ENCODE measurements around the gene VPS52.
A peak's percentile ranks its signal among the peaks of the same experiment; 100 is the strongest.
"Not testable (repeated sequence)": the region's sequence is repeated elsewhere in the genome, so short reads cannot be mapped to it uniquely, and the experiment has no call there.

VPS52 gene

DNA sequence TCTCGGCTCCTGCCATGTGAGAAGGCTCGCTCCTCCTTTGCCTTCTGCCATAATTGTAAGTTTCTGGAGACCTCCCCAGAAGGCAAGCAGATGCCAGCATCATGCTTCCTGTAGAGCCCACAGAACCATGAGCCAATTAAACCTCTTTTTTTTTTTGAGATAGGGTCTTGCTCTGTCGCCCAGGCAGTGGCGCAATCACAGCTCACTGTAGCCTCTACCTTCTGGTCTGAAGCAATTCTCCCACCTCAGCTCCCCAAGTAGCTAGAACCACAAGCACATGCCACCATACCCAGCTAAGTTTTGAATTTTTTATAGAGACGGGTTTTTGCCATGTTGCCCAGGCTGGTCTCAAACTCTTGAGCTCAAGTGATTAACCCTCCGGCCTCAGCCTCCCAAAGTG is 34.8 kb downstream of the VPS52 start:
- Mint-ChIP-seq H3K4me3 (no peak overlapping the region), H3K27me3 (peaks cover 49% of the 10 kb centered on the region), H3K27ac (no peak overlapping the region), H3K9me3 (no peaks in the 10 kb centered on the region), H3K36me3 (ENCODE audit: low read depth) (no peaks in the 10 kb centered on the region), H3K4me1 (ENCODE audit: low read depth) (peaks cover 9% of the 10 kb centered on the region)
- intact Hi-C loops (cut with micrococcal nuclease) = no loop called here

DNA sequence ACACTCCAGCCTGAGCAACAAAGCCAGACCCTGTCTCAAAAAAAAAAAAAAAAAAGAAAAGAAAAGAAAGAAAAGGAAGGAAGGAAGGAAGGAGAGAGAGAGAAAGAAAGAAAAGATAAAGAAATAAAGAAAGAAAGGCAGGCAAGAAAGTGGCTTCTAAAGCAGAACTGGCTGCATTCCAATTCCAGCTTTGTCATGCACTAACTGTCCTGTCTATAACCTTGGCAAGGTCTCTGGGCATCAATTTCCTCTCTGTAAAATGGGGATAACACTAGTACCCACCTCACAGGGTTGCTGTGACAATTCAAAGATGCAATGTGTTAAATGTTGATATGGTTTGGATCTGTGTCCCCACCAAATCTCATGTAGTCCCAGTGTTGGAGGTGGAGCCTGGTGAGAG is 35.3 kb downstream of the VPS52 start:
- intact Hi-C loops (cut with micrococcal nuclease) = no loop called here
- Mint-ChIP-seq H3K27me3 (peaks cover 53% of the 10 kb centered on the region), H3K9me3 (no peaks in the 10 kb centered on the region), H3K4me3 (no peak overlapping the region), H3K27ac (no peak overlapping the region), H3K4me1 (ENCODE audit: low read depth) (peaks cover 6% of the 10 kb centered on the region), H3K36me3 (ENCODE audit: low read depth) (no peaks in the 10 kb centered on the region)

DNA sequence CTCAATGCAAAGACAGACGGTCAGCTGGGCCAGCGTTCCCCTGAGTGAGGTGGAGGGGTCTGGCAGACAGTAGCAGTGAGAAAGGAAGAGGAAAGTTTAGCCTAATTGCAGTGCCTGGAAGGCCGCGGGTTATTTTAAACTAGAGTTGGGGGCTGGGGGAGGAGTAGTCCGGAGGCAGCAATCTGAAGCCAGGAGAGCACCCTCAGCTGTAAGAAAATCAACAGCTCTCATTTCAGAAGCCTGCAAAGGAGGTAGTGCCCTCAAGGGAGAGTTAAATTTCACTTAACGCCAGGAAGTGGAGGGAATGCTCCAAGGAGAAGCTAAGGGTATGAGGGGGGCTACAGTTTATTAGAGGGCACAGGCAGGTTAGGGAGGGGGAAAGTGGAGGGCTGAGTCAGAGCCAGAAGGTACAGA is 36.4 kb downstream of the VPS52 start:
- no peaks in the 10 kb centered on the region for H3K36me3 Mint-ChIP-seq (ENCODE audit: low read depth)
- no peak overlapping the region for H3K27ac Mint-ChIP-seq
- intact Hi-C loops (cut with micrococcal nuclease) = no loop called here
- H3K4me3 Mint-ChIP-seq = no peak overlapping the region
- peaks cover 55% of the 10 kb centered on the region for H3K27me3 Mint-ChIP-seq
- H3K9me3 Mint-ChIP-seq = no peaks in the 10 kb centered on the region
- H3K4me1 Mint-ChIP-seq (ENCODE audit: low read depth) = peaks cover under 1% of the 10 kb centered on the region

DNA sequence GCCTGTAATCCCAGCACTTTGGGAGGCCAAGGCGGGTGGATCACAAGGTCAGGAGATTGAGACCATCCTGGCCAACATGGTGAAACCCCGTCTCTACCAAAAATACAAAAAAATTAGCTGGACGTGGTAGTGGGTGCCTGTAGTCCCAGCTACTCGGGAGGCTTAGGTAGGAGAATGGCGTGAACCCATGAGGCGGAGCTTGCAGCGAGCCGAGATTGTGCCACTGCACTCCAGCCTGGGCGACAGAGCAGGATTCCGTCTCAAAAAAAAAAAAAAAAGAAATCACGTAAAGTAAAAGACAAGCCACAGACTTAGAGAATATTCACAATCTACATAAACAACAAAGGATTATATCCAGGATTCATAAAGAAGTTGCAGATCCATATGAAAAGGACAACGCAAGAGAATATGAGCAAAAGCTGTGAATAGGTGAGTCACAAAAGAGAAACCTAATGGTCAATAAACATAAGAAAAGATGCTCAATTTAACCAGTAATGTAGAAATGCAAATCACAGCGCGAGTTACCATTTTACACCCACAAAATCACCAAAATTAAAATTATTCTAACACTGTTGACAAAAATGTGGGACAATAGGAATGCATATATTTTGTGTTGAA is 45.1 kb downstream of the VPS52 start:
- H3K27me3 Mint-ChIP-seq = peaks cover 58% of the 10 kb centered on the region
- H3K36me3 Mint-ChIP-seq (ENCODE audit: low read depth); intact Hi-C loops (cut with micrococcal nuclease); H3K4me3 Mint-ChIP-seq; H3K9me3 Mint-ChIP-seq; H3K27ac Mint-ChIP-seq; H3K4me1 Mint-ChIP-seq (ENCODE audit: low read depth): not testable (repeated sequence)

DNA sequence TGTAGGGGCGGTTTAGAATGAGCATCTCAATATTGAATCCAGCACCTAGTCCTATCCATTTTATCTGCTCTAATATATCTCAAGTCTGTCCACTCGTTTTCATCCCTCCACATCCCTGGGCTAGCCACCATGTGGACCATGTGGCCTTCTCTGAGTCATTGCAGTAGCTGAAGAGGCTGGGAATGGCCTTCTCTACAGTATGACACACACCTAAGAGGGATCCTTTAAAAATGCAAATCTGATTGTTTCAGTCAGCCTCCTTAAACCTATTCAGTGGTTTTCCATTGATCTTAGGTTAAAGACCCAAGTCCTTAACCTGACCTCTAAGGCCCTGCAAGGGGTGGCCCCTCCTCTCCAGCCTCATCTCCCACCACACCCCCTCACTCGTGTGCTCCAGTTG is 54.0 kb downstream of the VPS52 start:
- Mint-ChIP-seq H3K27ac (no peak overlapping the region), H3K36me3 (ENCODE audit: low read depth) (peaks cover 1% of the 10 kb centered on the region), H3K9me3 (no peaks in the 10 kb centered on the region), H3K27me3 (peaks cover 65% of the 10 kb centered on the region), H3K4me3 (no peak overlapping the region), H3K4me1 (ENCODE audit: low read depth) (peaks cover 23% of the 10 kb centered on the region)
- intact Hi-C loops (cut with micrococcal nuclease) = no loop called here

DNA sequence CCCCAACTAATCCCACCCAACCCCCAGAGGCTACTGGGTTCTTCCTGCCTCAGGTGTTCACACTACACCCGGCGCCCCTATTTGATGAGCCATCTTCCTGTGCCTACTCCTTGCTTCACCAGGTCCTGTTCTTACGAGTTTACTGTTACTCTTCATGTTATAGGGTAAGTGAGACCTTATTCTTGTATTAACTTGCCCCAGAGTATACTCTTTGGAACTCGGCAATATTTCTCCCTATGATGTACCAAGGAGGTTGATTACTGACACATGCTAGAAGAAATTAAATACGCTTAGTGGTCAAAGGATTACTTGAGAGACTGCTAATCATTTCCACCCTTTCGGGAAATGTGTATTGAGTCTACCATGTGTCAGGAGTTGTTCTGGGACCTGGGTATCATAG is 54.4 kb downstream of the VPS52 start:
- Mint-ChIP-seq H3K36me3 (ENCODE audit: low read depth) (peaks cover 6% of the 10 kb centered on the region), H3K4me1 (ENCODE audit: low read depth) (peaks cover 27% of the 10 kb centered on the region), H3K27me3 (peaks cover 66% of the 10 kb centered on the region), H3K9me3 (no peaks in the 10 kb centered on the region), H3K4me3 (no peak overlapping the region), H3K27ac (no peak overlapping the region)
- intact Hi-C loops (cut with micrococcal nuclease) = no loop called here

DNA sequence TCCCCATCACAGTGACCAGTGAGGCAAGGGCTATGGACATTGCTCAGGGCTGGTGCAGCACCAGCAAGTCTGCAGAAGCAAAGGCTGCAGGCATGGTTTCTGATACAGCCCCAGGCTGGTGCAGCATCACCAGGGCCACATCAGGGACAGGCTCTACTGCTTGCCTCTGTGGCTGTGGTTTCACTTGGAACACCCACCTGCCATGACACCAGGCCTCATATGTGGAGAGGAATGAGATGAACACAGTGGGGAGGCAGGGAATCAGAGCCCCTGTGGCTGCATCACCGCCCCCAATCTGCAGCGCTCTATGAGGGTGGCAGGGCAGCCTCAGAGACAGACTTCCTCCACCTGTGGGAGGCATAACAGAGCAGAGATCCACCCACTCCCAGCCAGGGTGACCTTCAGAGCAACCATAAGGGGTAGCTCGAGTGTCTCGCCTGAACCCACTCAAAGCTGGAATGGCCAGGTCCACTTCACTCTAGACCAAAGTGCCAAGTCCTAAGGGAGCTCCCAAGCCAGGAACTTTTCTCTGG is 55.5 kb downstream of the VPS52 start:
- intact Hi-C loops (cut with micrococcal nuclease) = no loop called here
- peaks cover 32% of the 10 kb centered on the region for H3K4me1 Mint-ChIP-seq (ENCODE audit: low read depth)
- H3K9me3 Mint-ChIP-seq = no peaks in the 10 kb centered on the region
- H3K27me3 Mint-ChIP-seq = peaks cover 64% of the 10 kb centered on the region
- H3K4me3 Mint-ChIP-seq = no peak overlapping the region
- H3K36me3 Mint-ChIP-seq (ENCODE audit: low read depth) = peaks cover 16% of the 10 kb centered on the region
- no peak overlapping the region for H3K27ac Mint-ChIP-seq

DNA sequence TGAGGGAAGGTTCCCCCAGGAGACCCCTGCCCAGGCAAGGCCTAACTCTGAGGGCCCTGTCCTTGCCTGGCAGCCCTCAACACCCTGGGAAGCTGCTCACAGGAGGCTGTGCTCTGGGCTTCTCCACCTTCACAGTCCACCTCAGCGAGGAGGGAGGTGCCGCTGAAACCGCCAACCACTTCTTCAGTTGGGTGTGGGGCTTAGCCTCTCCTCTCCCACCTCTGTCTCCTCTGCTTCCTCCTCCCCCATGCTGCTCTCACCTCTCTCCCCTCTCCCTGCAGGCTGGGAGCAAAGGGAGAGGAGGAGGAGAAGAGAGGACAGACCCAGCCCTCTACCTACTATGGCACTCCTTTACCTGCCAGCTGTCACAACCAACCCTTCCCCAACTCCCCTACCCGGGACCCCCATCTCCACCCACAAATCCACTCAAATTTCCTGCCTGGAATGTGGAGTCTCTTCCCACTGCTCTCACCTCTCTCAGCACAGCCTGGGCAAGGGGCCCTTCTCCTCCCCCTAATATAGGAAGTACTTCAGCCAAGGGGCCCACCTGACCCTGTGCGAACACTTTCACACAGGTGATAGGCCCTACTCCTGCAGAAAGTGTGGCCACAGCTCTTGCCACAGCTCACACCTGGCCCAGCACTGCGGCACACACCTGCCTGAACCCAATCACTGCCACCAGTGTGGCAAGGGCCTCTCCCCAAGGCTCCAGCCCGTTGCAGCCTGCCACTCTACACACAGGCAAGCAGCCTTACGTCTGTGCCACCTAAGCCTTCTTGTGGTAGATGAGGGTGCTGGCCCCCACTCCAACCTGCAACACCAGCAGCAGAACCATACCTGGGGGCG is 56.2 kb downstream of the VPS52 start:
- Mint-ChIP-seq H3K27ac (no peak overlapping the region), H3K27me3 (peaks cover 61% of the 10 kb centered on the region), H3K36me3 (ENCODE audit: low read depth) (peaks cover 23% of the 10 kb centered on the region), H3K4me1 (ENCODE audit: low read depth) (peaks cover 32% of the 10 kb centered on the region), H3K4me3 (no peak overlapping the region), H3K9me3 (no peaks in the 10 kb centered on the region)
- intact Hi-C loops (cut with micrococcal nuclease) = no loop called here

DNA sequence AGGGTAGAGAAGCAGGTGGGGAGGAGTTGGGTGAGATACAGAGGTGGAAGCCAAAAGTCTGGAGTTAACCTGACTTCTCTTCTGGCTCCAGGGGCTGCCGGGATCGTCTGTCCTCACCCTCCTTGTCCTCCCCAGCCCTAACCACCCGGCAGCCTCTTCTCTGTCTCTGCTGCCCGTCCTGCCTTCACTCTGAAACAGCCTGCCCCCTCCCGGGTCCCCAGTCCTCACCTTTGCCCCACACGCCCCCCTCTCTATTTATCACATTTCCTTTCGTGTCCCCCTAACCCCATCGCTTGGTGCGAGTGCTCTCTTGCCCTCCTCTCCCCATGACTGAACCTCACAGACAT is 57.7 kb downstream of the VPS52 start:
- peak overlapping the region; percentile 77 for H3K4me3 Mint-ChIP-seq
- H3K4me1 Mint-ChIP-seq (ENCODE audit: low read depth) = peaks cover 47% of the 10 kb centered on the region
- H3K27ac Mint-ChIP-seq = peak overlapping the region; percentile 65

DNA sequence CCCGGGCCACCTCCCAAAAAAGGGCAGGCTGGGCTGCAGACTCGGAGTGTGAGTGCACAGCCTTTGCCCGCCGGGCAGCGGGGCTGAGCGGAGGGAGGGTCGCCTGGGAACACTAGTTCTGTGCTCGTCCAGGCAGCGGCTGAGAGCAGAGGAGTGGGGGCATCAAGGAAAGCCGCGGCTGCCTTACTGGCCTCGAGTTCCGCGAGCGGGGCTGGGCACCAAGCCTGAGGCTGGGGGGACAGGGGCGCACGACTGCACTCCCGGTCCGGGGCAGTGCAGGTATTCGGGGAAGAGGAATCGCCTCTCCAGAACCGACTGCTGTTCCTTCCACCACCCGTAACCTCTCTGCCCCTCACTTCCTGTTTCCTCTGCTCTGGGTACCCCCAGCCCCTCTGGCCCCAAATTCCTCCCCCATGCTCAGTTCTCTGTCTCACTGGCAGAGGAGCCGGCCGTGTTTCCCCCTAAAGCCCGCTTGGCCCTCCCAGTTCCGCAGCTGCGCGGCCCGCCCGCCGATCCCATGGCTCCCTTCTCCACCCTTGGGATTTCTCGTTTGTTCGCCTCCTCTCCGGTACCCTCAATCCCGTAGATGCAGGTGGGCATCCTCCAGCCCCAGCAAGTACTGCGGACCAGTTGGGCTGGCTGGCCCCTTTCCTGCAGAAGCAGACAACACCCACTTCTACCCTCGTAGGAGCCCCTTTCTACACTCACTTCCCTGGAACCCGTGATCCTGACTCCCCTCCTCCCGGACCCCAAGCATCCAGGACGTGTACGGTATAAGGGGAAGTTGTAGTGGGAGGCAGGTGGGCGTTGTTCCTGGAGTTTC is 58.3 kb downstream of the VPS52 start:
- peak overlapping the region; percentile 77 for H3K4me3 Mint-ChIP-seq
- H3K27ac Mint-ChIP-seq = peak overlapping the region; percentile 65
- peaks cover 54% of the 10 kb centered on the region for H3K27me3 Mint-ChIP-seq
- no peaks in the 10 kb centered on the region for H3K9me3 Mint-ChIP-seq
- H3K36me3 Mint-ChIP-seq (ENCODE audit: low read depth) = peaks cover 44% of the 10 kb centered on the region
- intact Hi-C loops (cut with micrococcal nuclease) = no loop called here
- H3K4me1 Mint-ChIP-seq (ENCODE audit: low read depth) = peaks cover 47% of the 10 kb centered on the region

More for the DNA sequence above, 57.7 kb downstream of the VPS52 start:
- Mint-ChIP-seq H3K9me3 (no peaks in the 10 kb centered on the region), H3K27me3 (peaks cover 55% of the 10 kb centered on the region), H3K36me3 (ENCODE audit: low read depth) (peaks cover 38% of the 10 kb centered on the region)
- intact Hi-C loops (cut with micrococcal nuclease) = no loop called here

DNA sequence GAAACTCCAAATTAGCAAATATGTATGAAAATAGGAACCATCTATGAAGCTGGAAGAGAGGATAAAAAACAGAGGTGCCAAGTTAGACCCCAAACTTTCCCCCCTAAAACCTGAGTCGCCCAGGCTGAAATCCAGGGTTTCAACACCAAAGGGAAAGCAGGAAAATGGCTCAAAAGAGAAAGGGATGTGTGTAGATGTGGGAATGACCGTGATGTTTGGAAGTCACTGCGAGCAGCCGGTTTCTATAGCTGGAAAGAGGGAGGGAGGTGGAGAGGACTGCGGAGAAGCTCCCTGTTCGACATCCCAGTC is 58.9 kb downstream of the VPS52 start:
- Mint-ChIP-seq H3K4me3 (peak overlapping the region; percentile 77), H3K4me1 (ENCODE audit: low read depth) (peaks cover 47% of the 10 kb centered on the region), H3K27me3 (peaks cover 50% of the 10 kb centered on the region), H3K36me3 (ENCODE audit: low read depth) (peaks cover 50% of the 10 kb centered on the region), H3K9me3 (no peaks in the 10 kb centered on the region), H3K27ac (peak overlapping the region; percentile 65)
- intact Hi-C loops (cut with micrococcal nuclease) = no loop called here

DNA sequence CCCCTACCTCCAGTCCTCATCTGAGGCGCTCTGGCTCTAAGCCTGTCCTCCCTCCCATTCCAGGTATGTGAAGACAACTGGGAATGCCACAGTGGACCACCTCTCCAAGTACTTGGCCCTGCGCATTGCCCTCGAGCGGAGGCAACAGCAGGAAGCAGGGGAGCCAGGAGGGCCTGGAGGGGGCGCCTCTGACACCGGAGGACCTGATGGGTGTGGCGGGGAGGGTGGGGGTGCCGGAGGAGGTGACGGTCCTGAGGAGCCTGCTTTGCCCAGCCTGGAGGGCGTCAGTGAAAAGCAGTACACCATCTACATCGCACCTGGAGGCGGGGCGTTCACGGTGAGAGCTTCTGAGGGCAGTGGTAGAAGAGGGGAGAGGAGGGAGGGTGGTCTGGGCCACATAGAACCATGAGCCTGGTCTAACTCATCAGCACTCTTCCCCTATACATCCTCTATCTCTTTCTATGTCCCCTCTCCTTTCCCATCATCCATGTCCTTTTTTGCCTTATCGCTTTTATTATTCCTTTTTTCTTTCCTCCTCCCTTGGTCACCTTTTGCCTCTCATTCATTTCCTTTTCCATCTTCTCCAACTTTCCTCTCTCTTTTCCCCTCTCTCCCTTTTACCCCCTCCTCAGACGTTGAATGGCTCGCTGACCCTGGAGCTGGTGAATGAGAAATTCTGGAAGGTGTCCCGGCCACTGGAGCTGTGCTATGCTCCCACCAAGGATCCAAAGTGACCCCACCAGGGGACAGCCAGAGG is 59.8 kb downstream of the VPS52 start:
- no peaks in the 10 kb centered on the region for H3K9me3 Mint-ChIP-seq
- no peak overlapping the region for H3K27ac Mint-ChIP-seq
- H3K4me1 Mint-ChIP-seq (ENCODE audit: low read depth) = peaks cover 53% of the 10 kb centered on the region
- H3K36me3 Mint-ChIP-seq (ENCODE audit: low read depth) = peaks cover 53% of the 10 kb centered on the region
- H3K27me3 Mint-ChIP-seq = peaks cover 51% of the 10 kb centered on the region
- intact Hi-C loops (cut with micrococcal nuclease) = no loop called here
- H3K4me3 Mint-ChIP-seq = no peak overlapping the region

DNA sequence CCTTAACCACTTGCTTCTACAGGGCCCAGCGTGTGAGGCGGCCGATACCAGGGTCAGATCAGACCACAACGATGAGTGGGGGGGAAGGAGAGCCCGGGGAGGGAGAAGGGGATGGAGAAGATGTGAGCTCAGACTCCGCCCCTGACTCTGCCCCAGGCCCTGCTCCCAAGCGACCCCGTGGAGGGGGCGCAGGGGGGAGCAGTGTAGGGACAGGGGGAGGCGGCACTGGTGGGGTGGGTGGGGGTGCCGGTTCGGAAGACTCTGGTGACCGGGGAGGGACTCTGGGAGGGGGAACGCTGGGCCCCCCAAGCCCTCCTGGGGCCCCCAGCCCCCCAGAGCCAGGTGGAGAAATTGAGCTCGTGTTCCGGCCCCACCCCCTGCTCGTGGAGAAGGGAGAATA is 60.5 kb downstream of the VPS52 start:
- H3K27me3 Mint-ChIP-seq = peaks cover 51% of the 10 kb centered on the region
- peaks cover 57% of the 10 kb centered on the region for H3K4me1 Mint-ChIP-seq (ENCODE audit: low read depth)
- no peaks in the 10 kb centered on the region for H3K9me3 Mint-ChIP-seq
- peaks cover 53% of the 10 kb centered on the region for H3K36me3 Mint-ChIP-seq (ENCODE audit: low read depth)
- intact Hi-C loops (cut with micrococcal nuclease) = no loop called here
- H3K4me3 Mint-ChIP-seq = no peak overlapping the region
- no peak overlapping the region for H3K27ac Mint-ChIP-seq
